Retinal pigment epithelial cell (primary cell): ENCODE data around the gene FAM181A.

Experiments used
- DNase-seq: peaks from one replicate; pipeline ENCODE4 v3.0.0-alpha.2; 2010; ENCODE audit warnings: low read depth
- H3K4me3 ChIP-seq: 2 replicates; pipeline ENCODE4 v1.5.1; 2011; ENCODE audit warnings: mild to moderate bottlenecking, low read length, control low read depth, moderate library complexity
- CTCF ChIP-seq: conservative IDR thresholded peaks from 2 replicates; pipeline ENCODE4 v1.5.1; 2011; ENCODE audit warnings: low read depth, low read length, control low read depth, inconsistent platforms

FAM181A gene

GRCh38 chr14:93905623-93906022 is 21.5 kb upstream of the FAM181A start:
- no peak for TF ChIP-seq CTCF
- no peak overlapping the region for H3K4me3 ChIP-seq
- DNase-seq = no peak

DNA sequence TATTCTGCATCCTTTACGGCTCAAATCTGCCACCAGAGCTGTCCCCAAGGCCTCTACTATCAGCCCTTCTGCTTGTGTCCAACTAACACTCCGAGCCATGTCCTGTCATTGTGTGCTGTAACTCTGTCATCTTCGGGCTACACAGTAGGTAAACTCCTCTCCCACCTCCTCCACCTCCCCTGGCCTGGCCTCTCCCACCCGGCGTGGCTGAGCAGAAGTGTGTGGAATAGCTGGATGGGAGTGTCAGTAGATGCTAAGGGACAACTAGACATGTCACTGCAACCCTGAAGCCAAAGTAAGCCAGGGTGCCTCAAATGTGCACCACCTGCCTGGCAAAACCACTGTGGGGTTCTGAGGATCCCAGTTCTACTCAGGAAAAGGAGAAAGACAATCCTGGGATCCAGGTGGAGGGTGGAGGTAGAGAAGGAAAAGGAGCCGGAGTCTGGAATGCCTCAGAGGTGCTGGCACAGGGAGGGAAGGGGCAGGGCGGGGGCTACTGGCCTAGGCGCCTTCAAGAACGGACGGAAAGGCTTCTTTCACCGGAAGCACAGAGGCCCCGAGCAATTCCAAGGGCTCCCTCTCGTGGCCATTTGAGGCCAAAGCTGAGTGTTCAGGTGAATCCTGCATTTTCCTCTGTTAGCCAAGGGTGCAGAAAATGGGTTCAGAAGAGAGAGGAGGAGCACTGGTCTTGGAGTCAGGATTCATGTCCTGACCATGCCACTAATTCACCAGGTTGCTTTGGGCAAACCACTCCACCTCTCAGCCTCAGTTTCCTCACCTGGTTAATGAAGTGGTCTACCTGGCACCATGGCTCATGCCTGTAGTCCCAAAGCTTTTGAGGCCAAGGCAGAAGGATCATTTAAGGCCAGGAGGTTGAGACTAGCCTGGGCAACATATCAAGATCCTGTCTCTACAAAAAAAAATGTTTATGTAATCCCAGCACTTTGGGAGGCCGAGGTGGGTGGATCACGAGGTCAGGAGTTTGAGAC is 20.5 kb upstream of the FAM181A start:
- peak; percentile 83 for TF ChIP-seq CTCF
- no peak overlapping the region for H3K4me3 ChIP-seq
- DNase-seq = peak; percentile 1

- TF ChIP-seq CTCF = no peak
- DNase-seq = no peak
Measured at GRCh38 chr14:93909429-93910128, 17.6 kb upstream of the FAM181A start.

DNA sequence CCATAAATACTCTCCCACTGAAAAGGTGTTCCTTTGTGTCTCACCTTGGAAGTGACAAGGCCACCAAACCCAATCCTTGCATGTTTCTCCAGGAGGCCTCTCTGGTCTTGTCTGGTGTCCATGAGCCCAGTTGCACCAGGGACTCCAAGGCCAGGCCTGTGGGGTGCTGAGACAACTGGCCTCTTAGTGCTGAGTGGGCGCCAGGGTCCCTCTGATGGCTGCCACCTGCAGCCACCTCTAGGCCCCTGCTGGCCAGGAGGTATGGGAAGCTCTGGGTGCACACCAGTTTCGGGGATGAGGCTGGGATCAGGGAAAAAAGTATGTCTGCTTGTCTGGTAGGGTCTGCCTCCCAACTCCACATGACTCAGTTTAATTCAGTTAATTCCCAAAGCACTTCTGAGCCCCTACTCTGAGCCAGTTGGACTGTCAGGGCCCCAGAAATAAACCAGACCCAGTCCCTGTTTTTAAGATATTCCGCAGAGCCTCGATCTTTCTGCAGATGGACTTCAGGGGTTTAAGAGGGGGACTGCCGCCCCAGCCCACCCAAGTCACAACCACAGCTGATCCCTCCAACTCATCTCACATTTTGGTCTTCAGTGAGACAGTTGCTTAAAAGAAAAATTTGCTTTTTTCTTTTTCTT is 15.0 kb upstream of the FAM181A start:
- no peak for DNase-seq
- TF ChIP-seq CTCF = no peak
- H3K4me3 ChIP-seq = no peak overlapping the region

More at GRCh38 chr14:93909429-93910128, 17.6 kb upstream of the FAM181A start:
- H3K4me3 ChIP-seq = no peak overlapping the region

DNA sequence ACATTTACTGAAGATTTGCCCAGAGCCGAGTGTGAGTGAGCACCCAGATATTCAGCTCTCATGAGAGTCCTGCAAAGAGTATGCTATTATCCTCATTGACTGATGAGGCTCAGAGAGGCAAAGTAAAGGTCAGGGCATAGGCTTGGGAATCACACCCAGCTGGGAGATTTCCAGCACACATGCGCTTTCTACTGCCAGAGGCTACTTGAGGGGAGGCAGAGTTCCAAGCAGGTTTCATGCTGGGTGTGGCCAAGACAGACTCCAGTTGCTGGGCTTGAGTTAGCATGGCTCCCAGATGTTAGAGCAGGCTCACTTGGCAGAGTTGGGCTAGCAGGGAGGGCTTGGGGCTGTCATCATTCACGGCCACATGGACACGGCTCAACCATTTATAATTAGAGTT is 14.4 kb upstream of the FAM181A start:
- H3K4me3 ChIP-seq = no peak overlapping the region
- DNase-seq = no peak
- TF ChIP-seq CTCF = no peak

- DNase-seq = no peak
- no peak overlapping the region for H3K4me3 ChIP-seq
- TF ChIP-seq CTCF = no peak
Measured at GRCh38 chr14:93914278-93914677, 12.9 kb upstream of the FAM181A start.
